ENCODE data around the gene THSD7A.

GRCh38 chr7:11810043-11810625 is 21.9 kb downstream of the THSD7A start:
- TF ChIP-seq CTCF (IDR thresholded peaks at IDR 0.05) = no peak
- no peak for TF ChIP-seq ZFX (IDR thresholded peaks at IDR 0.05; ENCODE audit: borderline replicate concordance)

Measured in 22Rv1 (cell line).